HEK293 (cell line): Measurements from ENCODE around the gene KIF13A.

Source experiments
- MEIS1 ChIP-seq: sonication (generic); formaldehyde crosslinking; IDR thresholded peaks from 2 replicates; pipeline ENCODE4 v1.8.1; 2022; ENCODE audit warnings: missing genetic modification reagents, mild to moderate bottlenecking, borderline replicate concordance
- ZNF24 ChIP-seq: fragments of 450-650 bp; formaldehyde crosslinking; IDR thresholded peaks from 2 replicates; pipeline ENCODE4 v1.5.1; 2016; ENCODE audit warnings: missing biosample characterization, missing genetic modification characterization
- TF ChIP-seq, protein P1 (sequence below): fragments of 450-650 bp; formaldehyde crosslinking; IDR thresholded peaks from 2 replicates; pipeline ENCODE4 v1.5.1; 2016; ENCODE audit warnings: missing biosample characterization, missing genetic modification characterization

DNA sequence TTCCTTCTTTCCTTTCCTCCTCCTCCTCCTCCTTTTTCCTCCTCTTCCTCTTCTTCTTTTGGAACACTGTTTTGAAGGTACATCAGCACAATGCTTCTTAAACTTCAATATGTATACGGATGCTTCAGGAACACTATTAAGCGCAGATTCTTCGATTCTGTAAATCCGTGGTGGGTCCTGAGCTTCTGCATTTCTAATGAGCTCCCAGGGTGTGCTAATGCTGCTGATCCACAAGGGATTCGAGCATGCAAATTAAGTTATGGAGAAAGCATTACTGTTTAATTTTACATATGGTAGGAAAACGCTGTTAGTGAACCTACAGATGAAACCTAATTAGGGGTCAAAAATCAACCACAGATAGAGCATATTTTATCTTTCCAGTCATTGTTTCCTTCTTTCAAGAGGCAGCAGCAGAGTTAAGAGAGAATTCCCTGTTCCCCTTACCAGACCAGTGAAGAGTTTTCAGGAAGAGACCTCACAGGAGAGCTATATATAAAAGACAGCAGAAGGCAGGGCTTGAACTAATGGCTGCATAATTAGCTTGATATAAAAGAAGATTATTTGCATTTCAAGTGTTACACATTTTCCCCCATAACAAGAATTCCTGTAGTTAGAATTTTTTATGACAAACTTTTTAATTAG is 47.2 kb downstream of the KIF13A start:
- TF ChIP-seq MEIS1 (no peak), ZNF24 (tag by site-specific recombination) (no peak)
- TF ChIP-seq, protein P1, sequence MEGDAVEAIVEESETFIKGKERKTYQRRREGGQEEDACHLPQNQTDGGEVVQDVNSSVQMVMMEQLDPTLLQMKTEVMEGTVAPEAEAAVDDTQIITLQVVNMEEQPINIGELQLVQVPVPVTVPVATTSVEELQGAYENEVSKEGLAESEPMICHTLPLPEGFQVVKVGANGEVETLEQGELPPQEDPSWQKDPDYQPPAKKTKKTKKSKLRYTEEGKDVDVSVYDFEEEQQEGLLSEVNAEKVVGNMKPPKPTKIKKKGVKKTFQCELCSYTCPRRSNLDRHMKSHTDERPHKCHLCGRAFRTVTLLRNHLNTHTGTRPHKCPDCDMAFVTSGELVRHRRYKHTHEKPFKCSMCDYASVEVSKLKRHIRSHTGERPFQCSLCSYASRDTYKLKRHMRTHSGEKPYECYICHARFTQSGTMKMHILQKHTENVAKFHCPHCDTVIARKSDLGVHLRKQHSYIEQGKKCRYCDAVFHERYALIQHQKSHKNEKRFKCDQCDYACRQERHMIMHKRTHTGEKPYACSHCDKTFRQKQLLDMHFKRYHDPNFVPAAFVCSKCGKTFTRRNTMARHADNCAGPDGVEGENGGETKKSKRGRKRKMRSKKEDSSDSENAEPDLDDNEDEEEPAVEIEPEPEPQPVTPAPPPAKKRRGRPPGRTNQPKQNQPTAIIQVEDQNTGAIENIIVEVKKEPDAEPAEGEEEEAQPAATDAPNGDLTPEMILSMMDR (tag by site-specific recombination), result no peak
